Transverse colon (tissue), 4 donors: Measurements from ENCODE around the gene LMF1. TPM values are rescaled to one million over a fixed set of nuclear protein-coding genes. Genes with fewer than 3 reads are reported as not detected.

Source experiments
- DNase-seq: peaks from one replicate; pipeline ENCODE4 v3.0.0-alpha.2; 2019
- H3K27ac ChIP-seq, 4 donors: fragments of 200-600 bp; sonication (generic); 2 replicates each; pipeline ENCODE4 v1.5.1; 2016 to 2018; ENCODE audit warnings: inconsistent platforms in 4 of 4
- H3K27me3 ChIP-seq: fragments of 200-600 bp; sonication (generic); 2 replicates; pipeline ENCODE4 v1.5.1; 2017; ENCODE audit warnings: inconsistent platforms
- H3K36me3 ChIP-seq, 4 donors: fragments of 200-600 bp; sonication (generic); 2 replicates each; pipeline ENCODE4 v1.5.1; 2017 to 2019; ENCODE audit warnings: inconsistent platforms in 4 of 4
- H3K4me1 ChIP-seq, 4 donors: fragments of 200-600 bp; sonication (generic); 2 replicates each; pipeline ENCODE4 v1.5.1; 2017 to 2020; ENCODE audit warnings: inconsistent platforms in 4 of 4
- H3K4me3 ChIP-seq, 4 donors: fragments of 200-600 bp; sonication (generic); 1 replicate in 1 of 4; 2 replicates in 3 of 4; pipeline versions ENCODE4 v1.5.1 to v1.6.1; 2017 to 2019; ENCODE audit warnings: inconsistent platforms in 4 of 4
- H3K9me3 ChIP-seq, 2 donors: fragments of 200-600 bp; sonication (generic); 2 replicates each; pipeline ENCODE4 v1.5.1; 2017 to 2019; ENCODE audit warnings: inconsistent platforms in 2 of 2
- EP300 ChIP-seq: sonication (generic); formaldehyde crosslinking; IDR thresholded peaks from one replicate; pipeline ENCODE4 v1.6.1; 2017; ENCODE audit warnings: antibody characterized with exemption, low read depth
- POLR2A ChIP-seq: fragments of 450-650 bp; IDR thresholded peaks from one replicate; pipeline ENCODE4 v1.6.1; 2016; ENCODE audit warnings: antibody characterized with exemption, mild to moderate bottlenecking, moderate library complexity
- POLR2AphosphoS5 ChIP-seq, 3 donors: sonication (generic); formaldehyde crosslinking; IDR thresholded peaks; one replicate each; pipeline ENCODE4 v1.6.1; 2016; ENCODE audit warnings: antibody characterized with exemption in 3 of 3
- WGBS, 2 donors: methylation state at CpG; one replicate each; pipeline ENCODE4 v1.1.5; 2018; ENCODE audit warnings: low coverage in 1 of 2; 5-methylcytosine and 5-hydroxymethylcytosine counted together
- in situ Hi-C, 4 donors: fragments of 200-750 bp; cut with MboI; loops; one replicate each; pipeline versions ENCODE4 v1.15.0 to v1.15.1; 2017; ENCODE audit warnings: low sequenced_read_pairs in 3 of 4, low pct_ligation_motif_present in 1 of 4, low pct_unique_long_range_greater_than_20kb in 1 of 4
- intact Hi-C: fragments of 100-400 bp; cut with DNase I; formaldehyde crosslinking; loops from one replicate; pipeline ENCODE4 v1.15.1; 2023; ENCODE audit warnings: low total_unique reads
- total RNA-seq, 4 donors: library from RNA; depleted of rRNA; stranded (reverse); fragments of >200 nt; gene quantifications; one replicate each; pipeline ENCODE4 v1.1.0, GENCODE V29; 2016
- TF ChIP-seq, protein P1 (sequence below), 5 experiments: fragments of 200-600 bp in 3 of 5; fragments of 450-650 bp in 2 of 5; sonication (generic) in 3 of 5; IDR thresholded peaks; 1 replicate in 2 of 5; 2 replicates in 3 of 5; pipeline ENCODE4 v1.5.1; 2016 to 2017; ENCODE audit warnings: antibody characterized with exemption in 5 of 5, inconsistent platforms in 3 of 5, mild to moderate bottlenecking in 2 of 5, moderate library complexity in 1 of 5

Gene LMF1
- total RNA-seq, 4 donors from 2014 or later, result 15.9 to 34.8 (median 19.6) TPM

DNA sequence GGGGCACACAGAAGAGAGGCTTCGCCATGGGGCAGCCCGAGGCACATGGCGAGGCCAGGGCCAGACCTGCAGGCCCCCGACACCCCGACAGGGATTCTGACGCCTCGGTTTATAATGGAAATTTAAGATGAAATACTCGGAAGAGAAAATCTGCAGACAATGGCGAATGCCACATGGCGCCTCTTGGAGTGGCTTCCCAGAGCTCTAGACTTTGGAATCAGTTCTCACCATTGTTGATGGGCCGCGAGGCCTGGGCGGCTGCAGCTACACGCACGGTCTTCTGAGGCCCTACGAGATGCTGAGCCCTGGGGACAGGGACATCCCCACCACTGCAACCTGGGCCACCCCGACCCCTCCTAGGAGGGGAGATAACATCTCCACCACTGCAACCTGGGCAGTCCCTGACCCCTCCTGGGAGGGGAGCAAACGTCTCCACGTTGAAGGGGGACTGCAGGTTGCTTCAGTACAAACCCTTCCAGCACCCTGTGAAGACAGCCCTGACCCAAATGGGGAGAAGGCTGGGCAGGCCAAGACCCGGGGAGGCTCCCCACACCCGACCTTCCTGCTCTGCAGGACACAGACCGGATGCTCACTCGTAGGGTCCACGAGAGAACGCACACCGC lies 56.9 kb downstream of the LMF1 start:
- TF ChIP-seq, protein P1, sequence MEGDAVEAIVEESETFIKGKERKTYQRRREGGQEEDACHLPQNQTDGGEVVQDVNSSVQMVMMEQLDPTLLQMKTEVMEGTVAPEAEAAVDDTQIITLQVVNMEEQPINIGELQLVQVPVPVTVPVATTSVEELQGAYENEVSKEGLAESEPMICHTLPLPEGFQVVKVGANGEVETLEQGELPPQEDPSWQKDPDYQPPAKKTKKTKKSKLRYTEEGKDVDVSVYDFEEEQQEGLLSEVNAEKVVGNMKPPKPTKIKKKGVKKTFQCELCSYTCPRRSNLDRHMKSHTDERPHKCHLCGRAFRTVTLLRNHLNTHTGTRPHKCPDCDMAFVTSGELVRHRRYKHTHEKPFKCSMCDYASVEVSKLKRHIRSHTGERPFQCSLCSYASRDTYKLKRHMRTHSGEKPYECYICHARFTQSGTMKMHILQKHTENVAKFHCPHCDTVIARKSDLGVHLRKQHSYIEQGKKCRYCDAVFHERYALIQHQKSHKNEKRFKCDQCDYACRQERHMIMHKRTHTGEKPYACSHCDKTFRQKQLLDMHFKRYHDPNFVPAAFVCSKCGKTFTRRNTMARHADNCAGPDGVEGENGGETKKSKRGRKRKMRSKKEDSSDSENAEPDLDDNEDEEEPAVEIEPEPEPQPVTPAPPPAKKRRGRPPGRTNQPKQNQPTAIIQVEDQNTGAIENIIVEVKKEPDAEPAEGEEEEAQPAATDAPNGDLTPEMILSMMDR (IDR thresholded peaks at IDR 0.05), result no peak
- TF ChIP-seq POLR2AphosphoS5 (IDR thresholded peaks at IDR 0.05) (no peak), EP300 (no peak), POLR2A (no peak)
- Histone ChIP-seq H3K4me1 (no peaks in the 10 kb centered on the region), H3K27ac (no peak overlapping the region), H3K4me3 (no peak overlapping the region), H3K27me3 (no peaks in the 10 kb centered on the region), H3K9me3 (no peaks in the 10 kb centered on the region), H3K36me3 (no peaks in the 10 kb centered on the region)
- in situ Hi-C loops, result no loop called here
- WGBS, 2 donors, result 91% methylated on average over 26 of the region's 26 CpGs; no CpG with 5 or more reads in 1 of the 2 donors
- DNase-seq, result no peak
- intact Hi-C loops, result no loop called here

DNA sequence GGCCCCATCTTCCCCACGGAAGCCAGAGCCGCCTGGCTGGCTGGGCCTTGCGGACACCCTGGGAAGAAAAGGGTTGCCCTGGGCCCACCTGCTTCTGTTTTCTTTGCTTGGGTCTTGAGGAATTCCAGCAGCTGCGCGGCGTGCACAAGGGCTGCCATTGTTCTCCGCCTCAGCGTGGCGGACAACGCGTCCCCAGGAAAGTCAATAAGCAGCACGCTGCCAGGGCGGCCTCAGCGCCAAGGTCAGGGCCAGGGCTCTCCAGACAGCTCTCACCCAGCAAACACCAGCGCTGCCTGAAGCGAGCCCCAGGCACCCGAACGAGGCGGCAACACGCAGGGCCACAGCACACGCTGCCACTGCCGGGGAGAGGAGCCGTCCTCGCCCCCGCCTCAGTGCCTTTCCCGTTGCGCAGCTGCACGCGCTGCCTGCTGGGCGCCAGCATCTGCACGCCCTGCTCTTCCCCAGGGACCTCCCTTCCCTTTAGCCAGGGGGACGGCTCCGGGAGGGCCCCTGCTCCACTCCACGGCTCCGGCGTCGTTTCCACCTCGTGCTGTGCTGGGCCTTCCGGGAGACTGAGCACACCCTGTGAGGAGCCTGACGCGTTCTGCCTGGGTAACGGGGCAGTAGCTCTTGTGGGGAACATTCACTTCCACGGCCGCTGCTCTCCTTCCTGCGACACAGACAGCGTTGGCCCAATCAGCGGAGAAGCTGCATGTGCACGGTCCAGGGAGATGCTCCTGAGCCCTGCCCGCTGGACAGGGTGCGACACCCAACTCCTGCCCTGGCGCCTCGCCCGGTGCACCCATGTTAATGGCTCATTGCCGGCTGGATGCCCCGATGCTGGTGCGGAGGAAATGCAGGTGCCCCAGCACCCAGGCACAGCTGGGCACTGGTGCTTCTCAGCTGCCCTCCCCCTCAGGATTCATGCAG lies 57.8 kb downstream of the LMF1 start:
- H3K9me3 ChIP-seq, result no peaks in the 10 kb centered on the region
- no peaks in the 10 kb centered on the region for H3K36me3 ChIP-seq
- H3K4me3 ChIP-seq, result no peak overlapping the region
- DNase-seq, result no peak
- no peak overlapping the region for H3K27ac ChIP-seq
- intact Hi-C loops (no loop called here), in situ Hi-C loops (no loop called here)
- TF ChIP-seq, protein P1 (IDR thresholded peaks at IDR 0.05), result no peak
- no peak for TF ChIP-seq EP300
- no peak for TF ChIP-seq POLR2A
- TF ChIP-seq POLR2AphosphoS5 (IDR thresholded peaks at IDR 0.05), result no peak
- H3K4me1 ChIP-seq, result no peaks in the 10 kb centered on the region
- WGBS, 2 donors, result 90 to 94% methylated on average over 6 to 46 of the region's 56 CpGs
- no peaks in the 10 kb centered on the region for H3K27me3 ChIP-seq

DNA sequence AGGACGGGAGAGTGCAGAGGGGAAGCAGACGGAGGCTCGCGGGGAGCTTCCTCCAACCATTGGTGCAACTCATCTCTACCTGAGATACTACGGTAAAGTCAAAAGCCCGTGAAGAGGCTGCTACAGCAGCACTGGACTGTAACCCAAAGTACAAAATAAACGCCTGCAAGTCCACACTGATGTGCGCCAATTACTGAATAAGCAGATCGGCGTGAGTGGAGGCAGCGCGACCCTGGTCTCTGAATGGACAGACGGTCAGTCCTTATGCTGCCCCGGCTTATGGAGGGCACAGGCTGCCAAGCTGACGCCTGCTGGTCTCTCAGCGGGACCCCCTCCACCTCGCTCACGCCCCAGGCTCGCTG lies 58.5 kb downstream of the LMF1 start:
- Histone ChIP-seq H3K27me3 (no peaks in the 10 kb centered on the region), H3K36me3 (peaks cover 0 to 3% (median 0%) of the 10 kb centered on the region in 4 donors), H3K4me1 (no peaks in the 10 kb centered on the region), H3K27ac (no peak overlapping the region), H3K4me3 (no peak overlapping the region), H3K9me3 (peaks cover 0 to 2% of the 10 kb centered on the region in 2 donors)
- in situ Hi-C loops, result no loop called here
- TF ChIP-seq EP300 (no peak), POLR2AphosphoS5 (IDR thresholded peaks at IDR 0.05) (no peak), POLR2A (no peak)
- TF ChIP-seq, protein P1 (IDR thresholded peaks at IDR 0.05), result no peak
- 85% methylated on average over 19 of the region's 19 CpGs; no CpG with 5 or more reads in 1 of the 2 donors for WGBS, 2 donors
- no peak for DNase-seq
- intact Hi-C loops, result no loop called here

DNA sequence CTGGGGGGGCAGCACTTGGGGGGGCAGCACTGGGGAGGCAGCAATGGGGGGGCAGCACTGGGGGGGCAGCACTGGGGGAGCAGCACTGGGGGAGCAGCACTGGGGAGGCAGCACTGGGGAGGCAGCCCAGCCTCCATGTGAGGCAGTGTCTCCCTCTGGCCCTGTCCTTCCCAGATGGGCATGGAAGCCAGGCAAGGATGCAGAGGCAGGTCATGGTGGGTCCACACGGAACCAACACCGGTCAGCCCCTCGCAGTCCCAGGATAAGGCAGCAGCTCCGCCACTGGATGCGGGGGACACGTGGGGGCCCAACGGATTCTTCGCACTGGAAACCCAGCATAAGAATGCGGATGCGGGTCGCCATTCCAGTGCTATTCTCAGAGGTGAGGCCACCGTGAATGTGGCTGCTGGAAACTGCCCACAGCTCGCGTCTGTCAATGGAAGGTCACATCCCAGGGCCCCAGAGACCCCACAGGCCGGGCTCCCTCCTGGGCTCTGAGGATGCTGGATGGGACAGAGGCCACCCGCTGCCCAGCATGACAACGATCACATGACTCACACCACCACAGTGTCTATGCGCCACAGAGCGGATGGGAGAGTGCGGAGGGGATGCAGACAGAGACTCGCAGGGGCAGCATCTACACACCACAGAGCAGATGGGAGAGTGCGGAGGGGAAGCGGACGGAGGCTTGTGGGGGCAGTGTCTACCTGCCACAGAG lies 59.0 kb downstream of the LMF1 start:
- H3K4me3 ChIP-seq, result no peak overlapping the region
- H3K9me3 ChIP-seq, result peaks cover 0 to 7% of the 10 kb centered on the region in 2 donors
- no peak overlapping the region for H3K27ac ChIP-seq
- no peak for DNase-seq
- WGBS, 2 donors, result 95% methylated on average over 24 of the region's 24 CpGs; no CpG with 5 or more reads in 1 of the 2 donors
- H3K36me3 ChIP-seq, result peaks cover 0 to 8% (median 0%) of the 10 kb centered on the region in 4 donors
- H3K4me1 ChIP-seq, result no peaks in the 10 kb centered on the region
- in situ Hi-C loops (no loop called here), intact Hi-C loops (no loop called here)
- no peaks in the 10 kb centered on the region for H3K27me3 ChIP-seq
- TF ChIP-seq POLR2AphosphoS5 (IDR thresholded peaks at IDR 0.05), result no peak
- no peak for TF ChIP-seq EP300
- TF ChIP-seq, protein P1 (IDR thresholded peaks at IDR 0.05), result no peak
- TF ChIP-seq POLR2A, result no peak
